AG04450 (cell line): Measurements from ENCODE around the gene NHLH1. TPM values are rescaled to one million over a fixed set of nuclear protein-coding genes. Genes with fewer than 3 reads are reported as not detected.
A peak's percentile ranks its signal among the peaks of the same experiment; 100 is the strongest.
"Not testable (repeated sequence)": the region's sequence is repeated elsewhere in the genome, so short reads cannot be mapped to it uniquely, and the experiment has no call there.

Source experiments
- CTCF ChIA-PET: fragments of 300-600, 350-600 bp; formaldehyde crosslinking; extraction: SDS; loops from one replicate; lab custom pipeline; 2022; ENCODE audit warnings: antibody characterized with exemption, inconsistent platforms; lab: Charles Lee
- POLR2A ChIA-PET: fragments of 350-600 bp; formaldehyde crosslinking; extraction: SDS; loops from one replicate; lab custom pipeline; 2021; ENCODE audit warnings: antibody characterized with exemption, inconsistent platforms; lab: Yijun Ruan, JAX
- DNase-seq: peaks from one replicate; pipeline ENCODE4 v3.0.0-alpha.2; 2011; ENCODE audit warnings: low read depth, low spot score
- H3K27ac ChIP-seq: one replicate; pipeline ENCODE4 v1.5.1; 2012; ENCODE audit warnings: low read depth, low read length, control low read depth
- H3K27me3 ChIP-seq: one replicate; pipeline ENCODE4 v1.6.0; 2012; ENCODE audit warnings: low read length; ENCODE audit not compliant: control insufficient read depth, insufficient read depth
- H3K4me3 ChIP-seq: 2 replicates; pipeline ENCODE4 v1.5.1; 2011; ENCODE audit warnings: mild to moderate bottlenecking, low read depth, low read length, control low read depth
- H3K9me3 ChIP-seq: 2 replicates; pipeline ENCODE4 v1.5.1; 2012; ENCODE audit warnings: low read length; ENCODE audit not compliant: control insufficient read depth, insufficient read depth
- polyA plus RNA-seq: library from polyadenylated mRNA; depleted of rRNA; stranded (reverse); fragments of >200 nt; gene quantifications from 2 replicates; pipeline ENCODE4 v1.2.3, GENCODE V29; 2011
- TF ChIP-seq, protein P1 (sequence below): IDR thresholded peaks from 2 replicates; pipeline ENCODE4 v1.5.1; 2011; ENCODE audit warnings: low read depth, low read length, control low read depth, inconsistent platforms

NHLH1 gene
- polyA plus RNA-seq, 1 experiment: 0.35 TPM

DNA sequence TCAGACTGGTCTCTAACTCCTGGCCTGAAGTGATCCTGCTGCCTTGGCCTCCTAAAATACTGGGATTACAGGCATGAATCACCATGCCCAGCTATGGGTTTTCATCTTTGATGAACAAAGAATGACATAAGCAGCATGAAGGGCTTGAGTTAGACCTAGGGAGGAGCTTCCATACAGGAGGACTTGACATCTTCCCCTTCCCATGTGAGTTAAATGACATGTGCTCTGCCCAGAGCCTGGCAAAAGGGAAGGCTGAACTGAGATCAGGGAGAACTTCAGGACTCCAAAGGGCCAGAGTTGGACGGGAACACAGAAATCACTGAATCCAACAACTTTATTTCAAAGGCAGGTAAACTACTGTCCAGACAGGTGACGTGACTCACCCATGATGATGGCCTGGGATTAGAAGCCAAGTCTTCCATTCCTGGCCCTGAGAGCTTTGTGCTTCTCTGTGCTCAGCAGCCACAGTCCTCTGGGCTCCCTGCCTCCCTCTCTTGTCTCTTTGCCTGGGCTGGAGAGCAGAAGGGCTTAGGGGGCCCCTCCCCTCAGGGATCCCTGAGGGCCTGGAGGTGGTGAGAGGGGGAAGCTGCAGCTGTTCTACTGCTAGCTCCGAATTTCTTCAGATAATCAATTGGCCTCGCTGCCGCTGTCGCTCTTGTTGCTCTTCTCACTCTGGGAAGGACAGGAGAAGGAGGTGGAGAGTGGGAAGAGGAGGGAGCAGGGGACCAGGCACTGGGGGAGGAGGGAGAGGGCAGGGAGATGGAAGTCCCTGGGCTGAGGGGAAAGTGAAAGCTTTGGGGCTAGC, 7.6 kb downstream of the NHLH1 start:
- TF ChIP-seq, protein P1, sequence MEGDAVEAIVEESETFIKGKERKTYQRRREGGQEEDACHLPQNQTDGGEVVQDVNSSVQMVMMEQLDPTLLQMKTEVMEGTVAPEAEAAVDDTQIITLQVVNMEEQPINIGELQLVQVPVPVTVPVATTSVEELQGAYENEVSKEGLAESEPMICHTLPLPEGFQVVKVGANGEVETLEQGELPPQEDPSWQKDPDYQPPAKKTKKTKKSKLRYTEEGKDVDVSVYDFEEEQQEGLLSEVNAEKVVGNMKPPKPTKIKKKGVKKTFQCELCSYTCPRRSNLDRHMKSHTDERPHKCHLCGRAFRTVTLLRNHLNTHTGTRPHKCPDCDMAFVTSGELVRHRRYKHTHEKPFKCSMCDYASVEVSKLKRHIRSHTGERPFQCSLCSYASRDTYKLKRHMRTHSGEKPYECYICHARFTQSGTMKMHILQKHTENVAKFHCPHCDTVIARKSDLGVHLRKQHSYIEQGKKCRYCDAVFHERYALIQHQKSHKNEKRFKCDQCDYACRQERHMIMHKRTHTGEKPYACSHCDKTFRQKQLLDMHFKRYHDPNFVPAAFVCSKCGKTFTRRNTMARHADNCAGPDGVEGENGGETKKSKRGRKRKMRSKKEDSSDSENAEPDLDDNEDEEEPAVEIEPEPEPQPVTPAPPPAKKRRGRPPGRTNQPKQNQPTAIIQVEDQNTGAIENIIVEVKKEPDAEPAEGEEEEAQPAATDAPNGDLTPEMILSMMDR: no peak
- H3K27ac ChIP-seq: no peak overlapping the region
- peaks cover 2% of the 10 kb centered on the region for H3K27me3 ChIP-seq
- ChIA-PET CTCF (interaction anchor here (0.6 to 5.8 kb wide), 6 partner anchors 20 to 324 kb away, joined by 3 to 74 read pairs (median 24); no protein-coding TSS in a partner anchor), POLR2A (no interaction called here)
- H3K4me3 ChIP-seq: no peak overlapping the region
- no peaks in the 10 kb centered on the region for H3K9me3 ChIP-seq
- no peak for DNase-seq

DNA sequence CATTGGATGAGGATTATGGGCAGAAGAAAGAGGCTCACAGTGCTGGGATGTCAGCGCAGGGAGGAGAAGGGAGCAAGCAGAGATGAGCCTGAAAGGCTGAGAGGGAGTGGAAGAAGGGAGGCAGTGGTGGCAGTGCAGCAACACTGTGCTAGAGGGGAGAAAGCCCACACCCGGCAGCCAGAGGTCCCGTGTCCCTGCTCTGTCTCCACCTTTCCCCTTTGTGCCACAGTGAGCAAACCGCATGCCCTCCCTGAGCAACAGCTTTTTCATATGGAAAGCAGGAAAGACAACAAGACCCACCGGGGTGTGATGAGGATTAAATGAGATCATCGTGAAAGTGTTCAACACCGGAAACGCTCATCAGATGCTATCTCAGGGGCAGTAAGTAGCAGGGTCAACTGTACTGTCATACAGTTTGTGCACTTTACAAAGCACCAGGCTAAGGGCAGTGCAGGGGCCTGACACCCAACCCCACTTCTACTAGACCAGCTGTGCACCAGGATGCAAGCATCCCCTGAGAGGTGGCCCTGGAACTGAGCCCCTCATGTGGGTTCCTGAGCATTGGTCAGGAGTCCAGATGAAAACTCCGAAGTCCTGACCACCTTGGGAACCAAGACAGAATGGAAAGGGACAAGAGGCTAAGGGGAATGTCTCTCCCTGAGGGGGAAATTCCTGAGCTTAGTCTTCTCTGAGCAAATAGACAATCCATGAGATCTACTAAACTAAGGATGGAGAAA, 9.1 kb downstream of the NHLH1 start:
- no peak overlapping the region for H3K4me3 ChIP-seq
- DNase-seq: no peak

DNA sequence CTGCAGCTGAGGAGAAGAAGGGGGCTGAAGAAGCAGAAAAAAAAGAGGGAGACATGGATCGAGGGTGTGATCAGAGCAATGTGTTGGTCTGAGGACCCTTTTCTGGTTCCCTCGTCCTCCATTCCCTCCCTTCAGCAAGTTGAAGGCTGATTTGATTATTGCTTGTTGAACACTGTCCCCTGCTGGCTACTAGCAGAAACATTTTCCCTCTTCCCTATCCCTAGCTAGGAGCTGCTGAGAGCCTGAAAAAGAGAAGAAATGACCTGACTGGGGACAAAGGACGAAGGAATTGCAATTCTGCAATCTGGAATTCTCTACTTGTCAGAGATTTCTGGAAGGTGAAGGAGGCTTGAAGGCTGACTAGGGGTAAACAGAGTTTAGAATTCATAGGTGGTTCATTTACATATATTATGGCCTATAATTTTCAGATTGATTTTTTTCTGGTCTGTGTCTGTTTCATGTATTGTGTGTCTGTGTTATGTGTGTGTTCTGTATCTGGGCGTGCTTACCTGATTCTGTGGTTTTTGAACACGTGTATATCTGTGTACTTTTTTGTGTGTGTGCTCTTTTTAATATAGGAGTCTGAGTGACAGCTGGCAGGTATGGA, 9.8 kb downstream of the NHLH1 start:
- Histone ChIP-seq H3K4me3 (no peak overlapping the region), H3K27me3 (peaks cover 2% of the 10 kb centered on the region), H3K27ac (no peak overlapping the region), H3K9me3 (no peaks in the 10 kb centered on the region)
- ChIA-PET POLR2A (interaction anchor here (0.5 kb wide), 1 partner anchor 114 kb away, joined by 4 read pairs; the partner anchor contains the start of gene DCAF8), CTCF (interaction anchor here (0.6 to 5.8 kb wide), 38 partner anchors 8 to 1245 kb away, joined by 3 to 74 read pairs (median 3); partner anchors contain the start of genes FCRL6, IGSF8, KCNJ9 and NHLH1)
- TF ChIP-seq, protein P1: peak; percentile 99
- peak; percentile 37 for DNase-seq

More for the DNA sequence above, 9.1 kb downstream of the NHLH1 start:
- TF ChIP-seq, protein P1: no peak
- POLR2A ChIA-PET: no interaction called here
- no peaks in the 10 kb centered on the region for H3K9me3 ChIP-seq
- no peak overlapping the region for H3K27ac ChIP-seq
- CTCF ChIA-PET: interaction anchor here (0.5 to 5.8 kb wide), 32 partner anchors 8 to 1244 kb away, joined by 3 to 74 read pairs (median 4); partner anchors contain the start of genes IGSF8, KCNJ9 and NHLH1
- H3K27me3 ChIP-seq: peaks cover 2% of the 10 kb centered on the region

DNA sequence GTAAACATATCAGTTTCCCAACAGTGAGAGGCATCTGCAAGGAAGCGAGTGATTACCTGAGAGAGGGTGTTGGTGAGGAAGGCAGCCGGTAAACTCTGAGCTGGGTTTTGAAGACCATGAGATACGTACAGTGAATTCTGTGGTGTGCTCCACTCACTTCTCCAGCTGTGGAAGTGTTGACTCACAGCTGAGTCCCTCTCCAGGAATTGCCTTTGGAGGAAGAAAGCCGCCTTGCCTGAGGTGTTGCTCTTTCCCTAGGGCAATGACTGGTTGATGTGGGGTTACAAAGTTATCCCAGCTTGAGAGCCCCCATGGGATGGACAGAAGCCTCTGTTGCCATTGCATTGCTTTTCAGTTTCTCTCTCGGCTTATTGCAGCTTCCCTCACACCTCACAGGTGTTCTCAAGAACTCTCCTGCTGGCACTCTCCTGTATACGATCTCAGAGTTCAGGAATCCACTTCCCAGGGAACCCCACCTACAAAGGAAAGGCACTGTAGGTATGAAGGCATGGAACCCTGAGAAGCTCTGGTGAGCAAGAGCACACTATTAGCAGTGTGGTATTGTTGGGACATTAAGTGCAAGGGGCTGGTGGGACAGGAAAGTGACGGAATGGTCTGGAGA, 10.8 kb downstream of the NHLH1 start:
- POLR2A ChIA-PET: no interaction called here
- H3K4me3 ChIP-seq: no peak overlapping the region
- peaks cover 2% of the 10 kb centered on the region for H3K27me3 ChIP-seq
- CTCF ChIA-PET: interaction anchor here (0.6 to 5.8 kb wide), 20 partner anchors 9 to 579 kb away, joined by 3 to 74 read pairs (median 6); partner anchors contain the start of genes IGSF8 and NHLH1
- H3K27ac ChIP-seq: no peak overlapping the region
- no peaks in the 10 kb centered on the region for H3K9me3 ChIP-seq
- no peak for DNase-seq
- TF ChIP-seq, protein P1: no peak

DNA sequence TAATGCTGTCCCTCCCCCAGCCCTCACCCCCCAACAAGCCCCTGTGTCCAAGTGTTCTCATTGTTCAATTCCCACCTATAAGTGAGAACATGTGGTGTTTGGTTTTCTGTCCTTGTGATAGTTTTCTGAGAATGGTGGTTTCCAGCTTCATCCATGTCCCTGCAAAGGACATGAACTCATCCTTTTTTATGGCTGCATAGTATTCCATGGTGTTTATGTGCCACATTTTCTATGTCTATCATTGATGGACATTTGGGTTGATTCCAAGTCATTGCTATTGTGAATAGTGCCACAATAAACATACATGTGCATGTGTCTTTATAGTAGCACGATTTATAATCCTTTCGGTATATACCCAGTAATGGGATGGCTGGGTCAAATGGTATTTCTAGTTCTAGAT, 17.9 kb downstream of the NHLH1 start:
- H3K4me3 ChIP-seq, DNase-seq, CTCF ChIA-PET, POLR2A ChIA-PET, H3K27ac ChIP-seq, H3K27me3 ChIP-seq, H3K9me3 ChIP-seq: not testable (repeated sequence)

DNA sequence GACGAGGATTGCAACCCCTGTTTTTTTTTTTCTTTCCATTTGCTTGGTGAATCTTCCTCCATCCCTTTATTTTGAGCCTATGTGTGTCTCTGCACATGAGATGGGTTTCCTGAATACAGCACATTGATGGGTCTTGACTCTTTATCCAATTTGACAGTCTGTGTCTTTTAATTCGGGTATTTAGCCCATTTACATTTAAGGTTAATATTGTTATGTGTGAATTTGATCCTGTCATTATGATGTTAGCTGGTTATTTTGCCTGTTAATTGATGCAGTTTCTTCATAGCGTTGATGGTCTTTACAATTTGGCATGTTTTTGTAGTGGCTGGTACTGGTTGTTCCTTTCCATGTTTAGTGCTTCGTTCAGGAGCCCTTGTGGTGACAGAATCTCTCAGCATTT, 21.5 kb downstream of the NHLH1 start:
- H3K9me3 ChIP-seq, POLR2A ChIA-PET, CTCF ChIA-PET, H3K4me3 ChIP-seq, H3K27ac ChIP-seq, H3K27me3 ChIP-seq, DNase-seq: not testable (repeated sequence)
